Astrocyte (in vitro differentiated cells and primary cell): ENCODE data around the gene INO80B. TPM values are rescaled to one million over a fixed set of nuclear protein-coding genes. Genes with fewer than 3 reads are reported as not detected.

Source experiments
- DNase-seq: peaks from one replicate; pipeline ENCODE4 v3.0.0-alpha.2; 2010; ENCODE audit warnings: low read depth
- FAIRE-seq: peaks from 2 replicates; lab custom pipeline; 2011; peaks lifted over from hg19 to GRCh38; lab: Jason Lieb, UNC
- H2AFZ ChIP-seq: 2 replicates; pipeline ENCODE4 v1.6.0; 2012; ENCODE audit warnings: low read depth, low read length, inconsistent platforms
- H3K27ac ChIP-seq: 2 replicates; pipeline ENCODE4 v1.5.1; 2011; ENCODE audit warnings: low read depth, low read length, inconsistent platforms
- H3K27me3 ChIP-seq: 2 replicates; pipeline ENCODE4 v1.6.0; 2011; ENCODE audit warnings: low read length, inconsistent platforms; ENCODE audit not compliant: insufficient read depth
- H3K36me3 ChIP-seq: 2 replicates; pipeline ENCODE4 v1.5.1; 2011; ENCODE audit warnings: low read length, inconsistent platforms; ENCODE audit not compliant: insufficient read depth
- H3K4me1 ChIP-seq: 2 replicates; pipeline ENCODE4 v1.5.1; 2011; ENCODE audit warnings: low read length, inconsistent platforms; ENCODE audit not compliant: insufficient read depth
- H3K4me2 ChIP-seq: 2 replicates; pipeline ENCODE4 v1.6.0; 2012; ENCODE audit warnings: low read length, inconsistent platforms
- H3K4me3 ChIP-seq: 2 replicates; pipeline ENCODE4 v1.5.1; 2011; ENCODE audit warnings: low read depth, mild to moderate bottlenecking, low read length, inconsistent platforms; ENCODE audit not compliant: insufficient read depth
- H3K79me2 ChIP-seq: 2 replicates; pipeline ENCODE4 v1.6.0; 2012; ENCODE audit warnings: mild to moderate bottlenecking, low read length, inconsistent platforms; ENCODE audit not compliant: insufficient read depth
- H3K9ac ChIP-seq: 2 replicates; pipeline ENCODE4 v1.6.0; 2012; ENCODE audit warnings: mild to moderate bottlenecking, low read length, inconsistent platforms
- H3K9me3 ChIP-seq: 2 replicates; pipeline ENCODE4 v1.5.1; 2012; ENCODE audit warnings: low read depth, mild to moderate bottlenecking, low read length, inconsistent platforms; ENCODE audit not compliant: insufficient read depth
- H4K20me1 ChIP-seq: 2 replicates; pipeline ENCODE4 v1.6.0; 2012; ENCODE audit warnings: low read length, inconsistent platforms; ENCODE audit not compliant: insufficient read depth
- H3K27ac Mint-ChIP-seq: one replicate; pipeline ENCODE4 v1.8.0; 2021; ENCODE audit warnings: mild to moderate bottlenecking, mixed read lengths; ENCODE audit not compliant: unreplicated experiment
- H3K27me3 Mint-ChIP-seq: one replicate; pipeline ENCODE4 v1.8.0; 2021; ENCODE audit warnings: low read depth, mixed read lengths; ENCODE audit not compliant: unreplicated experiment
- H3K36me3 Mint-ChIP-seq: one replicate; pipeline ENCODE4 v1.8.0; 2021; ENCODE audit warnings: low read depth, mixed read lengths; ENCODE audit not compliant: unreplicated experiment
- H3K4me1 Mint-ChIP-seq: one replicate; pipeline ENCODE4 v1.8.0; 2021; ENCODE audit warnings: low read depth, mixed read lengths; ENCODE audit not compliant: unreplicated experiment
- H3K4me3 Mint-ChIP-seq: one replicate; pipeline ENCODE4 v1.8.0; 2021; ENCODE audit warnings: mild to moderate bottlenecking, moderate library complexity, mixed read lengths; ENCODE audit not compliant: unreplicated experiment
- H3K9me3 Mint-ChIP-seq: one replicate; pipeline ENCODE4 v1.8.0; 2021; ENCODE audit warnings: mild to moderate bottlenecking, mixed read lengths; ENCODE audit not compliant: unreplicated experiment
- EZH2 ChIP-seq: IDR thresholded peaks from 2 replicates; pipeline ENCODE4 v1.6.1; 2012; ENCODE audit warnings: mild to moderate bottlenecking, low read length, inconsistent platforms; ENCODE audit not compliant: insufficient read depth
- total RNA-seq: library from RNA; stranded (reverse); gene quantifications from 2 replicates; pipeline ENCODE4 v1.2.1, GENCODE V29; 2021
- TF ChIP-seq, protein P1 (sequence below): IDR thresholded peaks from 2 replicates; pipeline ENCODE4 v1.5.1; 2011; ENCODE audit warnings: low read depth, mild to moderate bottlenecking, inconsistent platforms, low read length, moderate library complexity; ENCODE audit not compliant: insufficient read depth

The INO80B gene
- total RNA-seq, 1 donor from 2014 or later: 19.2 TPM

DNA sequence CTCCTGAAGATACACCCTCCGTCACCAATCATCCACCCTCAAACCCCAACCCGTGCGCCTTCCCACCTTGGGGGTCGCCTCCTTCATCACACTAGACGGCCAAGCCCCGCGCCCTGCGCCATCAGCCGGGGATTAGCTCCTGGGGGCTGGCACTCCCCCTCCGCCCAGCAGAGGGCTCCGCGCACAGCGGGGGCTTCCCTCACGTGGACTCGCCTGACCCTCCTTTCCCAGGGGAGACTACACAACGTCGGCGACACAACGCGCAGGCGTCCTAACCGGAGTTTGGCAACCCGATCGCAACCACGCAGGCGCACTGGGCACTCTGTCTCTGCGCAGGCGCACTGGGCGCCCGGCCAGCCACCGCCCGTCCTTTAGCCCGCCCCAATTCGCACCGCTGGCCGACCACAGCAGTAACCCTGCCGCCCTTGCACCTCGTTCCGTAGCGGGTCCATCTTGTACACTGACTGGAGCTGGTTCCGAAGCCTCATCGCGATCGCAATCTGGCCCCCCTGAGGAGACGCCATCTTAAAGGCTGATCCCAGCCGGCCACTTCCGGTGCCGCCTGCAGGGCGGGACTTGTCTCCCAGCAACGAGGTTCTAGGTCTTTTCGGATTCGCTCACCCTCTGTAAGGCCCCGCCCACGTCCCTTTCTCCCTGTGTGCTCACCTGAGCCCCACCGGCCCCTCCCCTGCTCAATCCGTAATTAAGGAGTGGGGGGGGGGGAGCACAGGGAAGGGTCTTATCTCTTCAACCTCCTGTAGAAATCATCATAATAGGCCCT is 52.4 kb downstream of the INO80B start, which contains the start of gene PCGF1:
Gene PCGF1, minus strand, starts transcription at position 551 of the 781 bp plus-strand sequence. Its CDS starts 27 bp downstream, at position 524.
- H3K36me3 ChIP-seq: peaks cover 4% of the 10 kb centered on the region
- H2AFZ ChIP-seq: peak within 1 kb of the TSS; percentile 98
- H3K9me3 ChIP-seq: no peaks in the 10 kb centered on the region
- H3K27ac Mint-ChIP-seq: peak within 1 kb of the TSS; percentile 99
- peaks cover 21% of the 10 kb centered on the region for H3K4me1 Mint-ChIP-seq
- peaks cover 54% of the 10 kb centered on the region for H3K4me1 ChIP-seq
- TF ChIP-seq, protein P1, sequence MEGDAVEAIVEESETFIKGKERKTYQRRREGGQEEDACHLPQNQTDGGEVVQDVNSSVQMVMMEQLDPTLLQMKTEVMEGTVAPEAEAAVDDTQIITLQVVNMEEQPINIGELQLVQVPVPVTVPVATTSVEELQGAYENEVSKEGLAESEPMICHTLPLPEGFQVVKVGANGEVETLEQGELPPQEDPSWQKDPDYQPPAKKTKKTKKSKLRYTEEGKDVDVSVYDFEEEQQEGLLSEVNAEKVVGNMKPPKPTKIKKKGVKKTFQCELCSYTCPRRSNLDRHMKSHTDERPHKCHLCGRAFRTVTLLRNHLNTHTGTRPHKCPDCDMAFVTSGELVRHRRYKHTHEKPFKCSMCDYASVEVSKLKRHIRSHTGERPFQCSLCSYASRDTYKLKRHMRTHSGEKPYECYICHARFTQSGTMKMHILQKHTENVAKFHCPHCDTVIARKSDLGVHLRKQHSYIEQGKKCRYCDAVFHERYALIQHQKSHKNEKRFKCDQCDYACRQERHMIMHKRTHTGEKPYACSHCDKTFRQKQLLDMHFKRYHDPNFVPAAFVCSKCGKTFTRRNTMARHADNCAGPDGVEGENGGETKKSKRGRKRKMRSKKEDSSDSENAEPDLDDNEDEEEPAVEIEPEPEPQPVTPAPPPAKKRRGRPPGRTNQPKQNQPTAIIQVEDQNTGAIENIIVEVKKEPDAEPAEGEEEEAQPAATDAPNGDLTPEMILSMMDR: peak; percentile 26
- no peak for TF ChIP-seq EZH2
- H3K4me2 ChIP-seq: peak within 1 kb of the TSS; percentile 97
- peaks cover 25% of the 10 kb centered on the region for H3K27me3 ChIP-seq
- peak within 1 kb of the TSS; percentile 99 for H3K27ac ChIP-seq
- H4K20me1 ChIP-seq: peaks cover 7% of the 10 kb centered on the region
- peaks cover 12% of the 10 kb centered on the region for H3K36me3 Mint-ChIP-seq
- H3K9me3 Mint-ChIP-seq: no peaks in the 10 kb centered on the region
- FAIRE-seq (no peak), DNase-seq (peak; percentile 91)
- peak within 1 kb of the TSS; percentile 94 for H3K4me3 ChIP-seq
- peaks cover 24% of the 10 kb centered on the region for H3K79me2 ChIP-seq
- peak within 1 kb of the TSS; percentile 97 for H3K4me3 Mint-ChIP-seq
- peak within 1 kb of the TSS; percentile 95 for H3K9ac ChIP-seq
- peaks cover 35% of the 10 kb centered on the region for H3K27me3 Mint-ChIP-seq

Other genes with a start within 250 kb of the INO80B start
- 0.36 and 0.41 TPM in 2 replicates for gene SLC4A5, start 111.7 kb upstream of the INO80B start, total RNA-seq
- 206 and 215 TPM in 2 replicates for gene DCTN1, start 74.8 kb upstream of the INO80B start, total RNA-seq
- gene C2orf81, start 33.5 kb upstream of the INO80B start, total RNA-seq: 2.1 and 2.5 TPM in 2 replicates
- 14.8 and 17.5 TPM in 2 replicates for gene WDR54, start 33.4 kb upstream of the INO80B start, total RNA-seq
- gene RTKN, start 13.2 kb upstream of the INO80B start, total RNA-seq: 41.6 and 44.4 TPM in 2 replicates
- gene WBP1, start 3.4 kb downstream of the INO80B start, total RNA-seq: 56.4 and 58.3 TPM in 2 replicates
- 84.4 and 101 TPM in 2 replicates for gene MOGS, start 10.3 kb downstream of the INO80B start, total RNA-seq
- gene MRPL53, start 17.6 kb downstream of the INO80B start, total RNA-seq: 48.0 and 50.6 TPM in 2 replicates
- gene CCDC142, start 27.9 kb downstream of the INO80B start, total RNA-seq: 10.6 and 11.2 TPM in 2 replicates
- gene TTC31, start 28.0 kb downstream of the INO80B start, total RNA-seq: 12.0 and 14.1 TPM in 2 replicates
- 0.89 and 1.0 TPM in 2 replicates for gene LBX2, start 44.5 kb downstream of the INO80B start, total RNA-seq
- 17.8 and 17.9 TPM in 2 replicates for gene PCGF1, start 52.6 kb downstream of the INO80B start, total RNA-seq
- gene TLX2, start 59.4 kb downstream of the INO80B start, total RNA-seq: not detected in 2 replicates
- 0.73 and 0.84 TPM in 2 replicates for gene DQX1, start 71.1 kb downstream of the INO80B start, total RNA-seq
- gene AUP1, start 74.6 kb downstream of the INO80B start, total RNA-seq: 82.5 and 82.8 TPM in 2 replicates
- gene HTRA2, start 74.8 kb downstream of the INO80B start, total RNA-seq: 24.4 and 25.3 TPM in 2 replicates
- 17.6 and 33.8 TPM in 2 replicates for gene LOXL3, start 98.9 kb downstream of the INO80B start, total RNA-seq
- 19.1 and 19.3 TPM in 2 replicates for gene DOK1, start 99.6 kb downstream of the INO80B start, total RNA-seq
- gene M1AP, start 193.2 kb downstream of the INO80B start, total RNA-seq: 0.20 TPM in 1 of 2 replicates, not detected in the other
- 12.5 and 13.9 TPM in 2 replicates for gene SEMA4F, start 199.2 kb downstream of the INO80B start, total RNA-seq